Activated CD4-positive, CD25-positive, alpha-beta regulatory T cell treated with anti-CD3 and anti-CD28 coated beads, Interleukin-2, amount 50 U/mL, for 16 hours (primary cell): ENCODE measurements around the gene SIRPA.

ENCODE experiments used
- DNase-seq: peaks from one replicate; pipeline ENCODE4 v3.0.0-alpha.2; 2020; ENCODE audit warnings: low read depth, low spot score

SIRPA gene

DNA sequence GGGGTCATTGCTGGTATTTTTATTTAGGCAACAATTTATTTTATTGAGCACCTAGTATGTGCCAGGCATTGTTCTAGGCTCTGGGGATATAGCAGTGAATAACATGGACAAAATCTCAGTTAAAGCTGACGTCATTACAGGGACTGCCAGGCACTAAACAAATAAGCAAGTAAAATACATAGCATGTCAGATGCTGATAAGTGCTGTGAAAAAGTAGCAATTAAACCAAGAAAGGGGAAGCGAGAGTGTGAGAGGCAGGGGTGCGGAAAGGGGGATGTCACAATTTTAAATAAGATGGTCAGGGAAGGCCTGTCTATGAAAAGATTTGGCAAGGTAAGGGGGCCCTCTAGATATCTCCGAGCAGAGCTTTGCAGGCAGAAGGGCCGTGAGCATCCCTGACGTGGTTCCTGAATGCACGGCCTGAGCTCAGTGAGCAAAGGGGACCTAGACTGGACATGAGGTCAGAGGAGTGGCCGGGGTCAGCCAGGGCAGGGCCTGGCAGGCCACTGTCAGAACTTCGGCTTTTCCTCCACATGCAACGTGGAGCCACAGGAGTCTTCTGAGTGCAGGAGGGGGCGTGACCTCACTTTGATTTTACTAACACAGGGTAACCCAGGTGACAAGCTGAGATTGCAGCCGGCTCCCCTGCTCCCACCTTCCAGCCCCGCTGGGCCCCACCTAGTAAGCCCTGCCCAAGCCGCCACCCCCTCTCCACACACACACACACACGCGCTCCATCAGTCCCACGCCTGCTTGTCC, 24.2 kb upstream of the SIRPA start:
- DNase-seq: no peak

DNA sequence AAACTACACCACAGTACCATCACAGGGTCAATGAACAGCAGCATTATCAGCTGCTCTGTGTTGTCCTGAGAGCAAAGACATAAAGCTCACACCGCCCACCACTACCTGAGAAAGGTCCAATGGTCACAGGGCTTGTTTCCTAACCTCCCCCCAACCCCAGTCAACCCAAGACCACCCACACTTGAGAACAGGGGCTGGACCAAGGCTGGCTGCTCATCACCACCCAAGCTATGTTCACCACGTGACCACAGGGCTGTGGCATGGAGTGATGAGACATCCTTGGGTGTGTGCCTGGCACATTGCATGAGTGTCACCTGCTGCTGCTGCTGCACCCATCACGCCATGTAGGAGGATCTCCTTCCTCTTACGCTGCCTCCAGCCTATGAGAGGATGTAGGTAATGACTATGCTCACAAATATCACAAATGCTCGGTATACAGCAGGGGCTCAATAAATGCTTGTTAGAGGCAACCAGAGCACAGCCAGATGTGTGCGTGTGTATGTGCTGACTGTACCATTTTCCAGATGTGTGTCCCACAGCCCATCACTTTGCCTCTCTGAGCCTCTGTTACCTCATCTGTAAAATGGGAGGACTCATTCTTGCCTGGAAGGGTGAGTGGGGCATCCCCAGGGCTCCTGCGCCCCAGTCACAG, 23.3 kb upstream of the SIRPA start:
- DNase-seq: no peak

DNA sequence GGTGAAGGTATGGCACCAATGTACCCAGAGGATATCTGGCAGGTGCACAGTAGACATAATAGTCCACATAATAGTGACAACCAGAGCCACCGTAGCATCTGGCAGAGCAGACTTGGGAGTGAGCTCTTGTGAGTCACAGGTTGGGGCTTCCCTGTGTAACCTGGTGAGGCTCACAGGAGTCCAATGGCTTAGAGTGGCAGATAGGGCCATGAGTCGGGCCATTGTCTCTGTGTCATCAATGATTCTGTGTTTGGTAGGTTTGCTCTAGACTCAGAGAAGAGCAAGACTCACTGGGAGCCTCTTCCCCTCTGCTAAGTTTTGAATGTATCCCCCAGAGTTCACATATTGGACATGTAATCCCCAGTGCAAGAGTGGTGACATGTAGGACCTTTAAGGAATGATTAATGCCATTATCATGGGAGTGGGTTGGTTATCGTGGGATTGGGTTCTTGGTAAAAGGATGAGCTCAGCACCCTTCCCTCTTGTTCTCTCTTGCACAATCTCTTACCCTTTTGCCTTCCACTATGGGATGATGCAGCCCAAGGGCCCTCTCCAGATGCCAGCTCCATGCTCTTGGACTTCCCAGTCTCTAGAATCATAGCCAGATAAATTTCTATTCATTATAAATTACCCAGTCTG, 22.6 kb upstream of the SIRPA start:
- DNase-seq: no peak

DNA sequence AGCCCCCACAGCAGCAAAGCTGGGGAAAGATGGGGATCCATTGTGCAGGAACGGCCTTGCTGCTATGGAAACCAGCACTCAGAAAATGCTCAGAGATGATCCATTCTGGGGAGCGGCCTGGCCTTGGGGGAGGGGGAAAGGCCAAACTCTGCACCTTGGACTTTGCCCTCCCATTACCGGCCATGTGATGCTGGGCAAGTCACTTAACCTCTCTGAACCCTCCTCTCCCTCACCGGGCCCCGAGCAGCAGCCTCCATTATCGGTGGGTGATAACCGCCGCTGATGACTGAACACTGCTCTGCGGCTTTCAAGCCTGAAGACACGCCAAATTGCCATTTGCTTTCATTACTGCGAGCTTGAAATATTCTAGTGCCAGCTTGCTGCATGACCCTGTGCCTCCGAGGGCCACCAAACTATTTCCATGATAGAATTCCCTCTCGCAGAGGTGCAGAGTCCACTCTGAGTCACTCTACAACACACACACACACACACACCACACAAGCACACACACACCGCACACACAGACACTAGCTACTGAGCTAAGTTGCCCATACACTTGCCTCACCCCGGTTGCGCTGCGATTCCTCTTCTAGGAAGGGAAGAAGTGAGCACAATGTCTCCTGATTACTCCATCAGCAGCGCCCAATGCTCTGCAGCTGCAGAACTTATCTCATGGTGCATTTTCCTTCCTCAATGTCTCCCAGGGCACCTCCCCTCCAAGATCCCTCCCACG, 20.6 kb upstream of the SIRPA start:
- no peak for DNase-seq

DNA sequence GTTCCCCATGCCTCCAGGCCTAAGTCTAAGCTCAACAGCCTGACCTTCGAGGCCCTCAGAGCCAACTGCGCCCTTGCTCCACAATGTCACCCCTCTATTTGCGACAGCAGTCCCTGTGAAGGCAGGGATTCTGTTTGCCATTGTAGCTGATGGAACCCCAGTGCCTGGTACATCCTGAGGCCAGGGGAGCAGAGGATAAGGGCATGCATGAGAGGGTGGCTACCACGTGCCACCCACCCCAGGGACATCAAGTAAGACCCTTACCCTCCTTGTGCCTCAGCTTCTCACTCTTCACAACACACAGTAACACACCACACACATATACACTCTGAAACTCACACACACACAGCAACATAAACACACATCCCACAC, 20.0 kb upstream of the SIRPA start:
- DNase-seq: no peak

DNA sequence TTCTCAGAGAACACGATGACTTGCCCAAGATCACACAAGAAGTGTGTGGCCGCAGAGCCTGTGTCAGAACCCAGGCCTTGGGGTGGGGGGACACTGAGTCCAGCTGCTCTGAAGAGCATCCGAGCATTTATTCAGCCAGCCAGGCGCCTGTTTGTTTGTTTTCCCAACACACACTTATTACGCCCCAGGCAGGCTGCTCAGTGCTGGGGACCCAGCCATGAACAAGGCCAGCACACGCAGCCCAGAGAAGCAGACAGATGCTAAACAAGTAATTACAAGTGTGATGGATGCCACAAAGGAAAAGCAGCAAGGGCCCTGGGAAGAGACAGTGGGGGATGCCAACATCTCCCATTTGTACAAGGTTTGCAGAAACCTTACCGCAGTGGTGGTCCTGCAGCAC, 19.4 kb upstream of the SIRPA start:
- DNase-seq: no peak

DNA sequence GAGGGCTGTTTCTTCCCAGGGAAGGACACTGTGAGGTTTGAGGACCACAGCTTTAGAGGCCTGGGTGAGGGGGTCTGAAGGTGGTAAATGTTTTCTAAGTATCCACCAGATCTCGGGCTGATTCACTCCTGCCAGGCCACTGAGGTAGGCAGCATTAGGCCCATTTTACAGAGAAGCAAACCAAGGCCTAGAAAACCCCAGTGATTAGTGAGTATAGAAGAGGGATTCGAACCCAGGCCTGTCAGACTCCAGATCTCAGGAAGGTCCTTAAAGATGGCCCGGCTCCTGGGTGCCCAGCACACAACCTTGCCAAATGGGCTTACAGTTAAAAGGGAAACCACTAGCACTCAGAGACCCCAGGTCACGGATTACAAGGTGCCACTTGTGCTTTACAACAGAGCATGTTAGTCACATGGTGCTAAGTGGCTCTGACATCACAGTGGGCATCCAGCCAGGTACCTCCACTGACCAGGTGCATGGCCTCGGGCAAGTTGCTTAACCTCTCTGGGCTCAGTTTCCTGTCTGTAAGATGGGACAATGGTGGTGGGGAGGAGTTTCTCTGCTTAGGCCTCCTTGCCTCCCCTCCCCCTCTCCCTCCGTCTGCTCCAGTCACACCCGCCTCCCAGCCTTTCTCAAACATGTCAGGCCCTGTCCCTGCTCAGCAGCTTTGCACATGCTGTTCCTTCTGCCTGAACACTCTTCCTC, 18.8 kb upstream of the SIRPA start:
- DNase-seq: no peak

DNA sequence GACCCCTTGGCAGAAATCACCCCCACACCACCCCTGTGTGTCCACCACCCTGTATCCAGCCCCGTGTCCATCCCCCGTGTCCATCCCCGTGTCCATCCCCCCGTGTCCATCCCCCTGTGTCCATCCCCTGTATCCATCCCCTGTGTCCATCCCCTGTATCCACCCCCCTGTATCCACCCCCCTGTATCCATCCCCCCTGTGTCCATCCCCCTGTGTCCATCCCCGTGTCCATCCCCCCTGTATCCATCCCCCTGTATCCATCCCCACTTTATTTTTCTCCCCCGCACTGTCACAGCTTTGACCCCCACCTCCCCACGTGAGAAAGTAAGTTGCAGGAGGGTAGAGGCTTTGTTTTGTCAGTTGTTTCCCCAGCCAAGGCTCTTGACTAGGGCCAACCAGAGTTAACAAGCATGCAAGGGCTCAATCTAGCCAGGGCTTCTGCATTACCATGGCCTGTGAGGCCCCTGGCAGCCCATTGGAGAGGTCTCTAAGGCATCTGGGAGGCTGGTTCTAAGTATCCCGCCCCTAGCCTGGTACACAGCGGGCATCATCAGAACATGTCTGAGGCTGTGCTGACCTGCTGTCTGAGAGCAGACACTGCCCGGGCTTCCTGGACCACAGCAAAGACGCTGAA, 18.1 kb upstream of the SIRPA start:
- DNase-seq: no peak

DNA sequence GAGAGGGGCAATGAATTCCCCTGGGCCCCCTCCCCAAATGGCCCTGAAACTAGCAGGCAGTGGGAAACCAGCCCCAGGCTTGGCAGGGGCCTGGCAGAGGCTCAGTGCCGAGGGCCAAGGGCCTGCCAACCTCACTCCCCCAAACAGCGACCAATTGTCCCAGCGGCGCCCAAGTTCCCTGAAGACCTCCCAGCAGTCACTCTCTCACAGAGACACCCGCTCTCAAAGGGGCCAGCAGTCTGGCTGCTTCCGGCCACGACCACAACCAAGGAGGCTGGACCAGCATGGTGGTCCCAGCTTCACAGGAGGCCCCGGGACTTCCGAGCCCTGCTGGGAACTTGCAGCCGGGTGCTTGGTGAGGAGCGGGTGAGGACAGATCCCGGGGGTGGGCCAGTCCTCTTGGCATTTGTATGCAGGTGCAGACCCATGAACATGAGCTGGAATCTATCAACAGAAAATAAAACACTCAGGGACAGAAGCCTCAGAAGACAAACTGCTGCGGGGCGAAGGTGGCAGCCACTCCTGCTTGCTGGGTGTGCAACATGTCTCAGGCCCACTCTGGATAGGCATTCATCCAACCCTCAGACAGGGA, 17.5 kb upstream of the SIRPA start:
- DNase-seq: no peak

DNA sequence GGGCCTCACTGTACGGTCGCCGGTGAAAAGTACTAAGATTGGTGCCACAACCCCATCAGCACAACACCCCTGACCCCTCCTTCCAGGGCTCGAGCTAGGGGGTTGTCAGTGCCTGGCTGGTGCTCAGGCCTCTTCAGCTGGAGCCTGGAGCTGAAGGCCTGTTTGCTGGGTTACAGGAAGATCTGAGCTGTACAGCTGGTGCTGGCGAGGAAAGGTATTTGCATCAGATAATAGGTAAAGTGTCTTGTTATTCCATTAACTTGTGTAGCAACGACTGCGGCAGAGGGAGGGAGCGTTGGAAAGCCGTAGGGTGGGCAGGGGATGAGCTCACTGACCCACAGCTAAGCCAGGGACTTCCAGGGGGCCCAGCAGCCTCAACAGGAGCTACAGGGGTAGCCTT, 15.8 kb upstream of the SIRPA start:
- no peak for DNase-seq

DNA sequence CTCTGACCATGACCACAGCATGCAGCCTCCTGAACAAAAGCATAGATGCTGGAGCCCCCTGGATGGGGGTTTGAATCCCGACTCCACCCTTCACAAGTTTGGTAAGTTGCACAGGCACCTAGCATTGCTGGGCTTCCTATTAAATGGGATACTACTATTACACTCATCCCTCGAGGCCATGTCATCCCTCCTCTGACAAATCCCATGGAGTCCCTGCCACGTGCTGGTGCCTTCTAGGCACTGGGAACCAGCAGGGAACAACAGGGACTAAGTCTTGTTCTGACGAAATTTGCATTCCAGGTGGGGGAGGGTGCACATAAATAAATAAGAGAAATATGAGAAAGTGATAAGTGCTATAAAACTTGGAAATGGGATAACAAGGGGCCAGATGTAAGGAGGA, 15.3 kb upstream of the SIRPA start:
- DNase-seq: no peak

DNA sequence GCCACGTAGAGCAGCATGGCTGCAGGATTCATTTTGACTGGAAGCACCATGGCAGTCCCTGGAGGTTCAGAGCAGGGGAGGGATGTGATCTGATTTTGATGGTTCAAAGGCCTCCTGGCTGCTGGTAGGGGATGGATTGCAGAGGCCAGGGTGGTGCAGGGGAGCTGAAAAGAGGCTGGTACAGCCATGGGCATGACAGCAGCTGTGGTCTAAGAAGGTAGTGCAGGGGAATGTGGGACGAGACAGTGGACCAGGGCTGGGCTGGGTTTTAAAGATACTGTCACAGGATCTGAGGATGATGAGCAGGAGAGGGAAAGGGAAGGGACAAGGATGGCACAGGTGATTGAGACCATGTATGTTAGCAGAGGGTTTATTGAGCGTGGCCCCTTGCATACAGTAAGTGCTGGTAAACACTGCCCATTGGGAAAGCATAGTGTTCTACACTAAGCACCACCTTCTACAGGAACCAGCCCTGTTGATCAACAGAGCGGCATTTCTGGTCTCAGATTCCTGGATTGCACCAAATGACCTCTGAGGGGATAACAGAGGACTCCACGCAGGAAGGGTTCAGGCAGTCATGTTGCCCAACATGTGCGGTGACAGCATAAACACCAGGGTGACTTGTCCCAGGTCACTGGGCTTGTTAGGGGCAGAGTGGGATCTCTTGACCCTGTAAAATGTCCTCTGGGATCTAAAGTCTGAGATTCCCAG, 14.5 kb upstream of the SIRPA start:
- DNase-seq: no peak

DNA sequence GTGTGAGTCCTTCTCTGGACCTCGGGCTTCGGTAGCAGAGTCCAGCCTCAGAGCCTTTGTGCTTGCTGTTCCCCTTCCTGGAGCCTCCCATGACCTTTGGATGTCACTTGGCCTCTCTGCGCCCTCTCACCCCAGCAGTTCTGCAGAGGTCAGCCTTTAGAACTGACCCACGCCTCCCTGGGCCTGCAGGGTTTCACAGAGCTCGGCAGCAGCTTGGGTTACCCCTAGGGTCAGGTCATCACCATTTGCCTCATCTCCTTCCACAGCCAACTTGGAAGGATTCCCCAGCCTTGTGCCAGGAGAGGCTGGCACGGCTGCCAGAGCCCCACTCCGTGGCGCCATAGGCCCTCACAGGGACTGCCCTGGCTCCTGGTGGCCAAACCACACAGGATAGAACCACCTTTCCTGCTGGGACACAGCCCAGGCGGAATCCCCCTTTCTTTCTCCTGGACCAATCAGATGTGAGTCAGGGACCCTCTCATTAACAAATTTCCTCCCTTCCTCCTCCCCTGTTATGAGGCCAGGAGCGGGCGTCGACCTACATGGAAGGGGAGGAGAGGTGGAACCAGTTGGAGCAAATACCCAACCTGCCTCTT, 13.9 kb upstream of the SIRPA start:
- no peak for DNase-seq

DNA sequence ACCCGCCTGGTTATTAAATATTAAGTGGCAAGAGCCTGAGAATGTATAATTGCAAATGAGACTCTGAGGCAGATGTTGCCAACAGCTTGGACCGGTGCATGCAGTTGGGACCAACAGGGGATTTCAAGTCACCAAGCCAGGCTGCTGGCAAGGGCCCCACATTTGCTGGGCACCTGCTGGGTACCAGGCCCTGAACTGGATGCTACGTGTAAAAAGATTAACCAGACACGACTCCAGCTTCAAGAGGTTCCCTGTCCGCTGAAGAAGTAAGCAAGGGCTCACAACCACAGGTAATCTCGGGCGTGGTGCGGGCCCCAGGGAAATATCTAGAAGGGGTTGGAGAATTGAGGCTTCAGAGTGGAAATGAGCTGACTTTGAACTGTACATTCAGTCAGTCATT, 13.2 kb upstream of the SIRPA start:
- no peak for DNase-seq

DNA sequence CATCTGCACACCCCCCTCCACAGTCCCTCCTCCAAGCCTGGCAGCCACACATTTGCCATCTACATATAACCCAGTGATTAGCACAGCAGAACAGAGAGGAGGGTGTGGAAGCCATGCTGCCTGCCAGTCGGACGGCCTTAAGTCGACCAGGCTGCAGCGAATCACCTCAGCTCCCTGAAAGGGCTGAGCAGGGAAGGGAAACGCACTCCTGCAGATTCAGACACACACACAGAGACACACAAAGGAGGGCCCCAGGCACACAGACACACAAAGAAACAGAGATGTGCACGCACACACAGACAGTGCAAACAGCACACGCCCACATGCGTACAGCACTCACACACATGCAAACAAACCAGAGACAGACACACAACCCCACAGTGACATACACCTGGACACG, 11.2 kb upstream of the SIRPA start:
- DNase-seq: no peak

DNA sequence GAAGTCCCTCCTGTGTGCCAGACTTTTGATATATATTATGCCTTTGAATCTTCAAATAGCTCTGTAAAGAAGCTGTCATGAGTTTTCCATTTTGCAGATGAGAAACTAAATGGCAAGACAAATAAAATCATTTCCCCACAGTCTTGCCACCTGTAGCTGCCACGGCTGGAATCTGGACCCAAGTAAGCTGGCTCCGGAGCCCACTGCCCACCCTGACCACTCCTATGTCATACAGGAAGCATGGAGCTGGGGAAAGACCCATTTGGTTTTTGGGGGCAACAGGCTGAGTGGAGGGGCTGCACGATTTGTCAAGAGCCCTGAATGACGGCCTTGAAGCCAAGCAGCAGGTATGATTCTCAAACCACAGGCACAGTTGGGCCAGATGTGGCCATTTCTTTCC, 10.0 kb upstream of the SIRPA start:
- no peak for DNase-seq

DNA sequence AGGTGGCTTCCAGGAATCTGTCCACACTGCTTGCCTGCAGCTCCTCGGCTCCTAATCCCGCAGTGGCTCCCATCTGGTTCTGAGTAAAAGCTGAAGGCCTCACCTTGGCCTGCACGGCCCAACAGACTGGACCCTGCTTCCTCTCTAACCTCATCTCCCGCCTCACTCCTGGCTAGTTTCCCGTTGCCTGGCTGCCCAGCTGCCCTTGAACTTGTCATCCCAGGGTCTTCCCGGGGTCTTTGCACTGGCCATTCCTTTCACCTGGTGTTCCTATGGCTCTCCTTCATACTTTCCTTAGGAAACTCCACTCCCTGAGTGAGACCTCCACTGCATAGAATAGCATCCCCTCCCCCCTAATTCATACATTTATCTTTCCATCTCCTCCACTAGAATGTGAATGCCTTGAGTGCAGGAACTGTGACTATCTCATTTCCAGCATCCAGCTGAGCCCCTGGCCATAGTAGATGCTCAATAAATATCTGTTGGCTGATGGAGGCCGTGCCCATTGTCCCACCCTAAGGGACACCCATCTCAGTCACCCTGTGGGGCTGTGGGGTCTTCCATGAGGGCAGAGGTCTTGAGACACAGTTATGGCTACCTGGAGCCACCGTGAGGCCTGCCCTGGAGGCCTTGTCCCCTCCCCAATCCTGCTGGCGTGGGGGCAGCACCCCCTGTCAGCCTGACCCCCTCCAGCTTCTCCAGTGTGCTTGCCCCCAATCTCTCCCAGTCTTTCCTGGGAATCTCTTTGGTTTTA, 9.1 kb upstream of the SIRPA start:
- no peak for DNase-seq

DNA sequence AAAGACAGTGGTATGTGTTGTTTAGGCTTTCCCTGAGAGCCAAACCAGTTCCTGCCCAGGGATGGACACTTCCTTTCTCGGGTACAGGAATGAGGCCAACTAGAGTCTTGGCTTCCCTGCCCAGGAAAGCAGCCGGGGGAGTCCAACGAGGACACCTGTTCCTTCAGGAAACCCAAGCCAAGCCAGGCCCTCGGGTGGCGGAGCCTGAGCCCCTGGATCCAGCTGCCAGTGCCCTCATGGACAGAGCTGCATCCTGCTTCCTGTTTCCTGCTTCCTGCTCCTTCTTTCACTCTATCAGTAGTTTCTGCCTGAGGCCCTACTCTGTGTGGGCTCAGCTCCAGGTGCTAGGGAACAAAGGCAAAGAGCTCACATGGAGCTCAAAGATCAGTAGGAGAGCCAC, 7.9 kb upstream of the SIRPA start:
- DNase-seq: no peak

DNA sequence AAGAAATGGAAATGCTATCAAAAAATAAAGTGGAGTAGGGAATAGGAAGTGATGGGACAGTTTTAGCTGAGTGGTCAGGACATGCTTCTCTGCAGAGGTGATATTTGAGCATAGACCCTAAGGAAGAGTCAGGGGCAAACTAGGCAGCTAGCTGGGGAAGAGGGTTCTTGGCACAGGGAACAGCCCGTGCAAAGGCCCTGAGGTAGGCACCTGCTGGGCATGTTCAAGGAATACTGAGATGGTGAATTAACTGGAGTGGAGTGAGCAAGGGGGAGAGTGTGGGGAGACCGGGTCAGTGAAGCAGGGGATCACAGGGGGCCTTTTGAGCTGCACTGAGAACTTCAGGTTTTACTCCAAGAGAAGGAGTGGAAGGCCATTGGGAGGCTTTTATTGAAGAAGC, 7.5 kb upstream of the SIRPA start:
- DNase-seq: no peak
